PC-3 (cell line): ENCODE data around the gene KIF3A. TPM values are rescaled to one million over a fixed set of nuclear protein-coding genes. Genes with fewer than 3 reads are reported as not detected.

Experiments used
- ATAC-seq: fragments of 200-7000 bp; cut with Tn5 transposase; 2 replicates; pipeline ENCODE4 v1.9.1; 2020; ENCODE audit warnings: mild to moderate bottlenecking, moderate library complexity
- BruUV-seq: library from RNA; stranded (reverse); fragments of 400-500 nt; replicated peaks from 2 replicates; lab custom pipeline; 2021; lab: Mats Ljungman, UMichigan
- CTCF ChIA-PET: fragments of 300-600 bp; sonication (Branson Sonifier 250); formaldehyde crosslinking; loops from one replicate; lab custom pipeline; 2022; ENCODE audit warnings: antibody characterized with exemption; lab: Charles Lee
- POLR2A ChIA-PET: fragments of 300-600 bp; sonication (Branson Sonifier 250); formaldehyde crosslinking; loops from one replicate; lab custom pipeline; 2022; ENCODE audit warnings: antibody characterized with exemption; ENCODE audit not compliant: unreplicated experiment; lab: Charles Lee
- DNase-seq: peaks from one replicate; pipeline ENCODE4 v3.0.0-alpha.2; 2015
- H2AFZ ChIP-seq: fragments of 300-600 bp; sonication (generic); 2 replicates; pipeline ENCODE4 v1.6.0; 2016; ENCODE audit warnings: antibody characterized with exemption, low read length
- H3F3A ChIP-seq: fragments of 300-600 bp; sonication (generic); one replicate; pipeline ENCODE4 v1.6.0; 2017; ENCODE audit warnings: antibody characterized with exemption, low read length, control low read depth, mild to moderate bottlenecking; ENCODE audit not compliant: unreplicated experiment
- H3K27ac ChIP-seq: fragments of 300-600 bp; sonication (generic); 2 replicates; pipeline ENCODE4 v1.5.1; 2016; ENCODE audit warnings: mild to moderate bottlenecking, low read length
- H3K27me3 ChIP-seq: fragments of 300-600 bp; sonication (generic); 2 replicates; pipeline ENCODE4 v1.6.1; 2016; ENCODE audit warnings: low read length, mixed read lengths
- H3K36me3 ChIP-seq: fragments of 300-600 bp; sonication (generic); 2 replicates; pipeline ENCODE4 v1.6.1; 2016; ENCODE audit warnings: low read depth, mixed run types, low read length, mixed read lengths
- H3K4me1 ChIP-seq: fragments of 300-600 bp; sonication (generic); 2 replicates; pipeline ENCODE4 v1.5.1; 2016; ENCODE audit warnings: low read length; ENCODE audit not compliant: insufficient read depth
- H3K4me2 ChIP-seq: fragments of 300-600 bp; sonication (generic); 2 replicates; pipeline ENCODE4 v1.6.0; 2016; ENCODE audit warnings: low read length
- H3K4me3 ChIP-seq: fragments of 300-600 bp; sonication (generic); 2 replicates; pipeline ENCODE4 v1.5.1; 2016; ENCODE audit warnings: mild to moderate bottlenecking, low read length, mixed read lengths
- H3K79me2 ChIP-seq: fragments of 300-600 bp; sonication (generic); 2 replicates; pipeline ENCODE4 v1.6.1; 2017; ENCODE audit warnings: low read length, mixed read lengths
- H3K9ac ChIP-seq: fragments of 300-600 bp; sonication (generic); 2 replicates; pipeline ENCODE4 v1.6.0; 2016; ENCODE audit warnings: mild to moderate bottlenecking, low read length
- H3K9me2 ChIP-seq: fragments of 300-600 bp; sonication (generic); replicated peaks from 2 replicates; pipeline ENCODE4 v1.6.1; 2016; ENCODE audit warnings: mixed run types, low read length, mixed read lengths
- H3K9me3 ChIP-seq: fragments of 300-600 bp; sonication (generic); 2 replicates; pipeline ENCODE4 v1.6.1; 2016; ENCODE audit warnings: low read length, mixed read lengths
- H4K20me1 ChIP-seq: fragments of 300-600 bp; sonication (generic); 2 replicates; pipeline ENCODE4 v1.6.1; 2016; ENCODE audit warnings: low read length, mixed read lengths
- CTCF ChIP-seq: fragments of 300-600 bp; sonication (generic); conservative IDR thresholded peaks from 2 replicates; pipeline ENCODE4 v1.5.1; 2017; ENCODE audit warnings: antibody characterized with exemption, low read depth, mild to moderate bottlenecking, low read length
- EZH2 ChIP-seq: fragments of 300-600 bp; sonication (generic); IDR thresholded peaks from one replicate; pipeline ENCODE4 v1.6.1; 2017; ENCODE audit warnings: antibody characterized with exemption, mild to moderate bottlenecking, low read length; ENCODE audit not compliant: unreplicated experiment
- EZH2phosphoT487 ChIP-seq: fragments of 300-600 bp; sonication (generic); IDR thresholded peaks from 2 replicates; pipeline ENCODE4 v1.6.1; 2018; ENCODE audit warnings: mild to moderate bottlenecking, antibody characterized with exemption, low read length, borderline replicate concordance
- intact Hi-C: fragments of 100-400 bp; cut with micrococcal nuclease; formaldehyde crosslinking; loops from 2 replicates; pipeline ENCODE4 v1.9.0; 2023
- total RNA-seq: library from RNA; depleted of rRNA; stranded (reverse); fragments of >200 nt; gene quantifications from 2 replicates; pipeline ENCODE4 v1.2.3, GENCODE V29; 2014

KIF3A gene
- total RNA-seq, 1 experiment from 2014 or later: 5.7 TPM

- no TSS peak for BruUV-seq
- no peak overlapping the region for H3K4me2 ChIP-seq
- no peaks in the 10 kb centered on the region for H3K4me1 ChIP-seq
- no peak overlapping the region for H3K4me3 ChIP-seq
- H3K9me3 ChIP-seq: no peaks in the 10 kb centered on the region
- POLR2A ChIA-PET: no interaction called here
- H3K27ac ChIP-seq: no peak overlapping the region
- no peaks in the 10 kb centered on the region for H3K79me2 ChIP-seq
- CTCF ChIA-PET: no interaction called here
- DNase-seq: no peak
- no peak for TF ChIP-seq EZH2
- no peak for TF ChIP-seq EZH2phosphoT487
- TF ChIP-seq CTCF: no peak
- H3K9me2 ChIP-seq: no peaks in the 10 kb centered on the region
- no peaks in the 10 kb centered on the region for H4K20me1 ChIP-seq
- no peaks in the 10 kb centered on the region for H3F3A ChIP-seq
- intact Hi-C loops: no loop called here
- no peaks in the 10 kb centered on the region for H3K27me3 ChIP-seq
- H3K9ac ChIP-seq: no peak overlapping the region
- no peak overlapping the region for H2AFZ ChIP-seq
- no peak for ATAC-seq
- H3K36me3 ChIP-seq: no peaks in the 10 kb centered on the region
These were observed 70.0 kb downstream of the KIF3A start for GRCh38 chr5:132667309-132667708.

GRCh38 chr5:132666310-132667123, 70.8 kb downstream of the KIF3A start:
- DNase-seq (no peak), ATAC-seq (no peak)
- no peaks in the 10 kb centered on the region for H4K20me1 ChIP-seq
- no peak overlapping the region for H2AFZ ChIP-seq
- H3K4me2 ChIP-seq: no peak overlapping the region
- no peaks in the 10 kb centered on the region for H3K36me3 ChIP-seq
- H3K9me2 ChIP-seq: no peaks in the 10 kb centered on the region
- no peaks in the 10 kb centered on the region for H3F3A ChIP-seq
- intact Hi-C loops: no loop called here
- TF ChIP-seq EZH2phosphoT487 (no peak), EZH2 (no peak), CTCF (no peak)
- no peak overlapping the region for H3K9ac ChIP-seq
- no peaks in the 10 kb centered on the region for H3K79me2 ChIP-seq
- BruUV-seq: no TSS peak
- no peaks in the 10 kb centered on the region for H3K9me3 ChIP-seq
- ChIA-PET POLR2A (no interaction called here), CTCF (interaction anchor here (0.6 kb wide), 1 partner anchor 153 kb away, joined by 4 read pairs; no protein-coding TSS in a partner anchor)
- H3K27me3 ChIP-seq: no peaks in the 10 kb centered on the region
- no peak overlapping the region for H3K4me3 ChIP-seq
- H3K27ac ChIP-seq: no peak overlapping the region
- no peaks in the 10 kb centered on the region for H3K4me1 ChIP-seq

- Histone ChIP-seq H3K9me2 (no peaks in the 10 kb centered on the region), H3K4me1 (no peaks in the 10 kb centered on the region), H3K4me2 (no peak overlapping the region), H3K9ac (no peak overlapping the region), H3K36me3 (no peaks in the 10 kb centered on the region), H3K27me3 (no peaks in the 10 kb centered on the region), H3K79me2 (no peaks in the 10 kb centered on the region), H4K20me1 (no peaks in the 10 kb centered on the region), H3K27ac (no peak overlapping the region), H3K9me3 (no peaks in the 10 kb centered on the region), H2AFZ (no peak overlapping the region), H3F3A (no peaks in the 10 kb centered on the region), H3K4me3 (no peak overlapping the region)
- CTCF ChIA-PET: no interaction called here
- BruUV-seq: no TSS peak
- intact Hi-C loops: no loop called here
- no peak for TF ChIP-seq CTCF
- no peak for TF ChIP-seq EZH2phosphoT487
- no peak for TF ChIP-seq EZH2
- no peak for DNase-seq
- no peak for ATAC-seq
- POLR2A ChIA-PET: no interaction called here
These were observed 71.7 kb downstream of the KIF3A start for GRCh38 chr5:132665574-132666080.
